Gastrocnemius medialis (tissue), 4 donors: ENCODE results near the gene HM13.

ENCODE experiments used
- CTCF ChIP-seq, 5 experiments: fragments of 450-650 bp in 3 of 5; fragments of 200-600 bp in 2 of 5; sonication (generic) in 2 of 5; IDR thresholded peaks in 4 of 5; conservative IDR thresholded peaks in 1 of 5; 1 replicate in 4 of 5; 2 replicates in 1 of 5; pipeline ENCODE4 v1.5.1; 2016 to 2019; ENCODE audit warnings: antibody characterized with exemption in 5 of 5, mild to moderate bottlenecking in 3 of 5, moderate library complexity in 3 of 5
- POLR2A ChIP-seq, 2 donors: fragments of 450-650 bp; IDR thresholded peaks; one replicate each; pipeline ENCODE4 v1.6.1; 2017; ENCODE audit warnings: antibody characterized with exemption in 2 of 2, mild to moderate bottlenecking in 2 of 2, moderate library complexity in 2 of 2

GRCh38 chr20:31550099-31550498, 35.9 kb downstream of the HM13 start:
- TF ChIP-seq CTCF (IDR thresholded peaks at IDR 0.05 in 4 of 5, conservative IDR thresholded peaks at IDR 0.05 in 1 of 5): no peak
- no peak for TF ChIP-seq POLR2A (IDR thresholded peaks at IDR 0.05)
